HG02571 (cell line): ENCODE data around the gene STPG4.

Source experiments
- ATAC-seq: cut with Tn5 transposase; IDR thresholded peaks from one replicate; pipeline ENCODE4 v1.9.1; 2021; ENCODE audit warnings: mild to moderate bottlenecking, moderate library complexity; ENCODE audit not compliant: unreplicated experiment

Gene STPG4

DNA sequence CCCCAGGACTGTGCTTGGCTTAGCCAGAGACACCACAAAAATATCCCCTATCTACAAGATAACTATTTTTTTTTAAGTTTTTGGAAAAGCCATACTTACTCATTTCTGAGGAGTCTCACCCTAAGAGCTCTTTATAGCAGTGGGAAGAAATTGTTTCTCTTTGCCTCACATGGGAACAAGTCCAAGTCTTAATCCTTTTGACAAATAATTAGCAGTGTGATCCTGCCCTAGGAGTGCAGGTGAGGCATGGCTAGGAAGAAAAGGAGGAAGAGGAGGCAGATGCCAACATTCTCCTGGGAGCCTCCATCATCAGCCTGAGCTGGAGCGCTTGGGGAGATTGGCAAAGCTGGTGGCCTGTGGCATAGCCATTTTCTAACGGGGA lies 115.6 kb downstream of the STPG4 start:
- ATAC-seq, result no peak

DNA sequence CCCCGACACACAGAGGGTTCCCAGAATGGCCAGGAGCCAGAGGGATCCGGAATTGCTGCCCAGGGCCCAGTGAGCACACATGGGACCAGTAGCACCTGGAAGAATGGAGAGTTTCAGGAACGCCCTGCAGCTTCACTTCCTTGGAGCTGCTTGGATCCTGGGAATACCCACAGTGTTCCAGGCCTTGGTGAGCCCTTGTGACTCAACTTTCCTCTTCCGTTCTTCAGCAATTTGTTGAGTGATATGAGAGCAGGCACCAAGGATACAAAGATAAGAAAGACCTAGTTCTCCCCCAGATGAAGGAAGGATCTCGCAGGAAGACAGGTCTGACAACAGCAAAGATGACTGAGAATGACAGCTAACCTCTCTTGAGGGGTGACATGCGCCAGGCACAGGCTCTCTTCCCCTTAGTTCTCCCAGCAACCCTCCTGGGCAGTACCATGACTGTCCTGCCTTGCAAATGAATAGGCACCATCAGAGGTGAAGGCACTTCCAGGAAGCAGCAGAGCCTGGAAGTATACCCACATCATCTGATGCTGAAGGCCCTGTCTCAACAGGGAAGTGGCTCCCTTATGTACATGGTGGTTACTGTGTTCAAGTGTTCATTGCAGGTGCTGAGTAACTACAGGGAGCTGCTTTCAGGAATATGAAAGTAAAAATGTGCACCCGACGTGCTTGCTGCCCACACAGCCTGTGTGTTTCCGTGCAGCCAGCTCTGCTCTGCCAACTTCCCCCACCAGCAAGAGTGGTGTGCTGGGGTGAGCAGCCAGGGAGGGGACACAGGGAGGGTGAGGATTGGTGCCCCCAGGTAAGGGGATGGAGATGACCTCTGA lies 116.2 kb downstream of the STPG4 start:
- ATAC-seq, result no peak

DNA sequence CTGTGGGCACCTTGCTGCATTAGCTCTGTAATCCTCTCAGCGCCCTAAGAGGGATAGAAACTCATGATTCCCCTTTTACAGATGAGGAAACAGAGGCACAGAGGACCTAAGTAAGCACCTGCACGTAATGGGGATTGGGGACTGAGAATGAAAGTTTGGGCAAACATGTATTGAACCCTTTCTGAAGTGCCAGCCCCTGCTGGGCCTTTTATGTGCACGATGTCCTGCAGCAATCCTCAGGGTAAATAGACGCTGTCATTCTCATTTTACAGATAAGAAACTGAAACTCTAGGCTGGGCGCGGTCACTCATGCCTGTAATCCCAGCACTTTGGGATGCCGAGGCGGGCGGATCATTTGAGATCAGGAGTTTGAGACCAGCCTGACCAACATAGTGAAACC lies 117.4 kb downstream of the STPG4 start:
- no peak for ATAC-seq
